Neural cell (in vitro differentiated cells): Measurements from ENCODE around the gene FCN1.

Experiments
- CTCF ChIP-seq: fragments of 450-650 bp; IDR thresholded peaks from 2 replicates; pipeline ENCODE4 v1.5.1; 2014; ENCODE audit warnings: antibody characterized with exemption, mild to moderate bottlenecking, moderate library complexity; ENCODE audit not compliant: poor library complexity, severe bottlenecking
- EZH2 ChIP-seq: fragments of 200-600, 300-800 bp; shearing (Covaris generic), sonication (generic); IDR thresholded peaks from 2 replicates; pipeline ENCODE4 v1.6.1; 2014; ENCODE audit warnings: antibody characterized with exemption, low read length, borderline replicate concordance, mild to moderate bottlenecking; ENCODE audit not compliant: insufficient read depth, poor library complexity, severe bottlenecking
- MXI1 ChIP-seq: fragments of 450-650 bp; conservative IDR thresholded peaks from 2 replicates; pipeline ENCODE4 v1.6.1; 2014; ENCODE audit warnings: antibody characterized with exemption, mild to moderate bottlenecking; ENCODE audit not compliant: poor library complexity, severe bottlenecking
- POLR2AphosphoS5 ChIP-seq: IDR thresholded peaks from 2 replicates; pipeline ENCODE4 v1.6.1; 2012
- TAF1 ChIP-seq: IDR thresholded peaks from 2 replicates; pipeline ENCODE4 v1.6.1; 2012; ENCODE audit warnings: low read depth

DNA sequence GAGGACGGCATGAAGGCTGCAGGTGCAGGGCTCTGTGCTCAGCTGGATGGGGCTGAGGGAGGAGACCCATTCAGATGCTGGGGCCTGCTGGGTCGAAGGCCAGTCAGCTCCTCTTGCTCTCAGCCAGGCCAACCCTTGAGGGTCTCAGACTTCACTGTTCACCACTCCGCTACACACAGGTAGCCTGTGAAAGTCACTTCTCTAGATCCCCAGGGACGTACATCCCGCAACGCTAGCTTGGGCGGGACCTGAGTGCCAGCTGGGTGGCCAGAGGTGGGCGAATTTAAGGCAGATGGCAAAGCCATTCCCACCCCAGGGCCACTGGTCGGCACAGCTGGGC is 42.2 kb upstream of the FCN1 start:
- no peak for TF ChIP-seq CTCF
- TF ChIP-seq POLR2AphosphoS5 = no peak
- no peak for TF ChIP-seq MXI1
- no peak for TF ChIP-seq TAF1
- TF ChIP-seq EZH2 = no peak
